Smooth muscle cell (in vitro differentiated cells): Measurements from ENCODE around the gene ADGRL3. TPM values are rescaled to one million over a fixed set of nuclear protein-coding genes. Genes with fewer than 3 reads are reported as not detected.
A peak's percentile ranks its signal among the peaks of the same experiment; 100 is the strongest.
"Not testable (repeated sequence)": the region's sequence is repeated elsewhere in the genome, so short reads cannot be mapped to it uniquely, and the experiment has no call there.

ENCODE experiments used
- DNase-seq: peaks from one replicate; lab custom pipeline; 2025; ENCODE audit not compliant: unreplicated experiment; lab: John Stamatoyannopoulos, UW
- H2AFZ ChIP-seq: fragments of 200-600 bp; sonication (generic); 2 replicates; pipeline ENCODE4 v1.6.0; 2016; ENCODE audit warnings: antibody characterized with exemption, low read depth, mild to moderate bottlenecking
- H3F3A ChIP-seq: fragments of 200-600 bp; sonication (generic); 2 replicates; pipeline ENCODE4 v1.6.0; 2017; ENCODE audit warnings: antibody characterized with exemption, low read depth
- H3K27ac ChIP-seq: fragments of 200-600 bp; sonication (generic); 2 replicates; pipeline ENCODE4 v1.5.1; 2016; ENCODE audit warnings: low read depth, mild to moderate bottlenecking
- H3K27me3 ChIP-seq: fragments of 200-600 bp; sonication (generic); 2 replicates; pipeline ENCODE4 v1.6.1; 2016; ENCODE audit warnings: low read depth, mild to moderate bottlenecking
- H3K36me3 ChIP-seq: fragments of 200-600 bp; sonication (generic); 2 replicates; pipeline ENCODE4 v1.5.1; 2016; ENCODE audit warnings: low read depth
- H3K4me1 ChIP-seq: fragments of 200-600 bp; sonication (generic); 2 replicates; pipeline ENCODE4 v1.5.1; 2016; ENCODE audit warnings: low read depth
- H3K4me2 ChIP-seq: fragments of 200-600 bp; sonication (generic); 2 replicates; pipeline ENCODE4 v1.6.0; 2016; ENCODE audit warnings: mild to moderate bottlenecking
- H3K4me3 ChIP-seq: fragments of 200-600 bp; sonication (generic); 2 replicates; pipeline ENCODE4 v1.5.1; 2016; ENCODE audit warnings: mild to moderate bottlenecking
- H3K79me2 ChIP-seq: fragments of 200-600 bp; sonication (generic); 2 replicates; pipeline ENCODE4 v1.6.0; 2016; ENCODE audit warnings: low read depth, mild to moderate bottlenecking
- H3K9ac ChIP-seq: fragments of 200-600 bp; sonication (generic); 2 replicates; pipeline ENCODE4 v1.6.0; 2016; ENCODE audit warnings: low read depth
- H3K9me3 ChIP-seq: fragments of 200-600 bp; sonication (generic); replicated peaks from 2 replicates; pipeline ENCODE4 v1.5.1; 2016; ENCODE audit warnings: low read depth
- H4K20me1 ChIP-seq: fragments of 200-600 bp; sonication (generic); 2 replicates; pipeline ENCODE4 v1.6.0; 2016; ENCODE audit warnings: low read depth
- WGBS: methylation state at CpG from one replicate; pipeline ENCODE4 v1.1.7; 2016; ENCODE audit warnings: low lambda C conversion rate; 5-methylcytosine and 5-hydroxymethylcytosine counted together
- polyA plus RNA-seq: library from polyadenylated mRNA; unstranded; fragments of >200 nt; fragmentation: Nextera tagmentation; extraction: Ambion mirVana; gene quantifications from 2 replicates; pipeline ENCODE4 v1.2.1, GENCODE V29; 2016
- total RNA-seq: library from RNA; depleted of rRNA; stranded (reverse); fragments of >200 nt; gene quantifications from 2 replicates; pipeline ENCODE4 v1.2.3, GENCODE V29; 2014
- TF ChIP-seq, protein P1 (sequence below): fragments of 200-600 bp; sonication (generic); IDR thresholded peaks from 2 replicates; pipeline ENCODE4 v1.5.1; 2017; ENCODE audit warnings: borderline replicate concordance, mild to moderate bottlenecking, antibody characterized with exemption; ENCODE audit not compliant: insufficient read depth, poor library complexity, severe bottlenecking

The ADGRL3 gene
- total and polyA plus RNA-seq, 2 experiments from 2014 or later: 2.4 to 9.5 TPM

DNA sequence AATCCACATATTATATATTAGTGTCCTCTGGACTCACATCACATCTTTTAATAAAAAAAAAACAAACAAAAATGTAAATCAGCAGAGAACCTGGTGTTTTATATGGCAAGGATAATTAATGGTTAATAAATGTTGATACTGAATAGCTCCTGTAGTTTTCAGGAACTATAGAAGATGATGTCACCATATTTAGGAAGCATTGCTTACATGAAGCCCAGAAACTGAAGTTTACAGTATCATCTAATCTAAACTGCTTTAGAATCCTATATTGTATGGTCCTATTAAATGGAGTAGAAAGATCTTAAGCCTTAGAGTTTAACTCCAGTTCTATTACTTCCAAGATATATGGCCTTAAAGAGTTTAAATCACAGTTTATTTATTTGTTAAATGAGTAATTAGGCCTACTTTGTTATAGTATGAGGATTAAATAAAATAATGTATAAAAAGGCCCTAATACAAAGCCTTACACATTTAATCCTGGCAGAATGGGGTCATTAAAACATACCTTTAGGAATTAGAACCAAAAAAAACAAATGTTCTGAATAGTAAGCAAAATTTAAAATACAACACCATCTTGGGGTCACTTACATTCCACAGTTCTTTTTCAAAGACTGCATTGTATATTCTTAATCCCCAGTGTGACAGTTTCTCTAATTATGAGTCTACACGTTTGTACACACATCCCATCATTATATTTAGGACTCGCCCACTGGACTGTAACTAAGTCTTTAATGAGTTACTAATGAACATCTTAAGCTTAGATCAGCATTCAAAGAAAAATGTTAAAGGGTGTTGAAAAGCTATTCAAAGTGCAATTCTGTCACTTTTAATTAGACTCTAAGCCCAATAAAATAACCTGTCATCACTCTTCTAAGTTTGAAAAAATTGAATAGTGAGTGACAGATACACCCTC is 305.9 kb downstream of the ADGRL3 start:
- Histone ChIP-seq H3K9ac (no peak overlapping the region), H3K4me1 (peaks cover 25% of the 10 kb centered on the region), H3F3A (no peaks in the 10 kb centered on the region), H3K27ac (no peak overlapping the region), H3K79me2 (no peaks in the 10 kb centered on the region), H3K4me3 (no peak overlapping the region), H2AFZ (no peak overlapping the region), H3K36me3 (no peaks in the 10 kb centered on the region), H3K9me3 (no peaks in the 10 kb centered on the region), H4K20me1 (no peaks in the 10 kb centered on the region), H3K4me2 (no peak overlapping the region), H3K27me3 (no peaks in the 10 kb centered on the region)
- TF ChIP-seq, protein P1, sequence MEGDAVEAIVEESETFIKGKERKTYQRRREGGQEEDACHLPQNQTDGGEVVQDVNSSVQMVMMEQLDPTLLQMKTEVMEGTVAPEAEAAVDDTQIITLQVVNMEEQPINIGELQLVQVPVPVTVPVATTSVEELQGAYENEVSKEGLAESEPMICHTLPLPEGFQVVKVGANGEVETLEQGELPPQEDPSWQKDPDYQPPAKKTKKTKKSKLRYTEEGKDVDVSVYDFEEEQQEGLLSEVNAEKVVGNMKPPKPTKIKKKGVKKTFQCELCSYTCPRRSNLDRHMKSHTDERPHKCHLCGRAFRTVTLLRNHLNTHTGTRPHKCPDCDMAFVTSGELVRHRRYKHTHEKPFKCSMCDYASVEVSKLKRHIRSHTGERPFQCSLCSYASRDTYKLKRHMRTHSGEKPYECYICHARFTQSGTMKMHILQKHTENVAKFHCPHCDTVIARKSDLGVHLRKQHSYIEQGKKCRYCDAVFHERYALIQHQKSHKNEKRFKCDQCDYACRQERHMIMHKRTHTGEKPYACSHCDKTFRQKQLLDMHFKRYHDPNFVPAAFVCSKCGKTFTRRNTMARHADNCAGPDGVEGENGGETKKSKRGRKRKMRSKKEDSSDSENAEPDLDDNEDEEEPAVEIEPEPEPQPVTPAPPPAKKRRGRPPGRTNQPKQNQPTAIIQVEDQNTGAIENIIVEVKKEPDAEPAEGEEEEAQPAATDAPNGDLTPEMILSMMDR: no peak
- WGBS: 50% methylated on average over 2 of the region's 2 CpGs
- DNase-seq: no peak

DNA sequence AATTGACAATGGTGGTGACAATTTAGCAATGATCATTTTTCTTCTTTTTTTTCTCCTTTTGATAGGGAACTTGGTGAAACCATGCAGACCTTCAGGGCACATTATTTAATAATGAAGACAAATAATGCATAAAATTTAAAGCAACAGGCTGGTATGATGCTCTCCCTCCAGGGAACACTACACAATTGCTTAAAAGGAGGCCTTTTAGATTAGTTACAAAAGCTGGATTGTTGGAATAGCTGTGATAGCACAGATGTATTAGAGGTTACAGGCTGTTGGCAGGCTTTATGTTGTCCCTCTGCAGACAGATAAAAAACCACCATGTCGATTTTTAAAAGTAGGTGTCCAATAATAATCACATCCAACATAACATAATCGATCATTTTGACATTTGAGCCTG is 307.0 kb downstream of the ADGRL3 start:
- Histone ChIP-seq H3K4me3 (no peak overlapping the region), H3K36me3 (no peaks in the 10 kb centered on the region), H3K27me3 (no peaks in the 10 kb centered on the region), H2AFZ (no peak overlapping the region), H3K9me3 (no peaks in the 10 kb centered on the region), H3K9ac (no peak overlapping the region), H3K79me2 (no peaks in the 10 kb centered on the region), H3K4me1 (peaks cover 29% of the 10 kb centered on the region), H3K27ac (no peak overlapping the region), H3K4me2 (no peak overlapping the region), H4K20me1 (no peaks in the 10 kb centered on the region), H3F3A (no peaks in the 10 kb centered on the region)
- TF ChIP-seq, protein P1: no peak
- no peak for DNase-seq
- WGBS: 83% methylated on average over 2 of the region's 2 CpGs

DNA sequence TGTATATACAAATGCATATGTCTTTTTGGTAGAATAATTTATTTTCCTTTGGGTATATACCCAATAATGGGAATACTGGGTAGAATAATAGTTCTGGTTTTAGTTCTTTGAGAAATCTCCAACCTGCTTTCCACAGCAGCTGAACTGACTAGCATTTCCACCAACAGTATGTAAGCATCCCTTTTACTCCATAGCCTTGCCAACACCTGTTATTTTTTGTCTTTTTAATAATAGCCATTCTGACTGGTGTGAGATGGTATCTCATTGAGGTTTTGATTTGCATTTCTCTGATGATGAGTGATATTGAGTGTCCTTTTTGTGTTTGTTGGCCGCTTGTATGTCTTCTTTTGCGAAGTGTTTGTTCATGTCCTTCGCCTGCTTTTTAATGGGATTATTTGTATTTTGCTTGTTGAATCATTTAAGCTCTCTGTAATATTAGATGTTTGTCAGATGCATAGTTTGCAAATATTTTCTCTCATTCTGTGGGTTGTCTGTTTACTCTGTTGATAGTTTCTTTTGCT is 309.7 kb downstream of the ADGRL3 start:
- not testable (repeated sequence) for H3K27ac ChIP-seq

DNA sequence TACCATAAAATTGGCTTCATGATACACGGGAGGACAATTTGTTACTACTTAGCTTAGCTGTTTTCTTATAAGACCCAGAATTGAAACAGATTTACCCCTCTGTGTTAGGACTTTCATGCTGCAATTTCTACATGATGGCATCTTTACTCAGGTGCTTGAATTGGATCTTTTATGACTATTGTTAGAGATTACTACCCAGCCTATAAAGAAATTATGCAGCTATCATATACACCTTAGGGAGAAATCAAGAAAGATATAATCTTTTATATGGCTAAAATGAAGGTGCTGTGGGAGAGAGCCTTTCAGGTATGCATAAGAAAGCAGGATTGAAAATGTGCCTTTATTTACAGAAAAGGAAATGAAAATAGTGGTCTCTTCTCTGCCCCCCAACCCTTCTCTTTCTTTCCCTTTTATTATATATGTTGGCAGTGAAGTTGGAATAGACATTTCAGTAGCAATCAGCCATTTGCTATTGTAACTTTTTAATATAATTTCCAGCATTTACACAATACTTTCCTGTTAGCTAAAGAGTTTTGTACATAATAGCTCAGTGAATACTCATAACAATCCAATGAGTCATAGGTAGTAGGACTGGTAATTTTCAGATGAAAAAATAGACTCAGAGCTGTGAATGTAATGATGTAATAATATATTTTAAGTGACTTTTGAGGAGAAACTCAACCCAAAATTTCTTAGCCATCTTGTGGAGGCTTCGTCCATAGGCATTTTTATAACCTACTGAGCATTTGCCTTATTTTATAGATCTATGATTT is 311.8 kb downstream of the ADGRL3 start:
- TF ChIP-seq, protein P1: no peak
- Histone ChIP-seq H3K9me3 (no peaks in the 10 kb centered on the region), H3F3A (no peaks in the 10 kb centered on the region), H3K4me1 (peaks cover 25% of the 10 kb centered on the region), H3K79me2 (no peaks in the 10 kb centered on the region), H4K20me1 (no peaks in the 10 kb centered on the region), H3K4me2 (peak overlapping the region; percentile 64), H3K36me3 (no peaks in the 10 kb centered on the region), H3K9ac (no peak overlapping the region), H2AFZ (no peak overlapping the region), H3K27me3 (no peaks in the 10 kb centered on the region), H3K4me3 (no peak overlapping the region), H3K27ac (peak overlapping the region; percentile 28)
- WGBS: 85% methylated on average over 2 of the region's 2 CpGs
- no peak for DNase-seq

More for the DNA sequence above, 309.7 kb downstream of the ADGRL3 start:
- H4K20me1 ChIP-seq, H3K9ac ChIP-seq, H3K79me2 ChIP-seq, H3K27me3 ChIP-seq, H3K9me3 ChIP-seq, H3K4me3 ChIP-seq, H3K4me2 ChIP-seq, H3K36me3 ChIP-seq, H3F3A ChIP-seq, DNase-seq, H2AFZ ChIP-seq: not testable (repeated sequence)
- peaks cover 38% of the 10 kb centered on the region for H3K4me1 ChIP-seq
- WGBS: 94% methylated on average over 3 of the region's 3 CpGs
